GM23248 (cell line): ENCODE measurements around the gene PIK3CB.

Experiments
- EZH2 ChIP-seq: fragments of 200-600 bp; sonication (generic); IDR thresholded peaks from 2 replicates; pipeline ENCODE4 v1.6.1; 2018; ENCODE audit warnings: antibody characterized with exemption, mild to moderate bottlenecking; ENCODE audit not compliant: insufficient read depth, poor library complexity, severe bottlenecking
- EZH2phosphoT487 ChIP-seq: fragments of 200-600 bp; sonication (generic); IDR thresholded peaks from 2 replicates; pipeline ENCODE4 v1.6.1; 2018; ENCODE audit warnings: antibody characterized with exemption, moderate library complexity, mild to moderate bottlenecking, low read depth; ENCODE audit not compliant: insufficient read depth

- no peak for TF ChIP-seq EZH2
- TF ChIP-seq EZH2phosphoT487: no peak
These were observed 7.9 kb upstream of the PIK3CB start for GRCh38 chr3:138842483-138843188.
